HG02840 (cell line): ENCODE data around the gene ATF7.
"Not testable (repeated sequence)": the region's sequence is repeated elsewhere in the genome, so short reads cannot be mapped to it uniquely, and the experiment has no call there.

ENCODE experiments used
- ATAC-seq: cut with Tn5 transposase; IDR thresholded peaks from one replicate; pipeline ENCODE4 v1.9.1; 2021; ENCODE audit warnings: mild to moderate bottlenecking, moderate library complexity, moderate number of reproducible peaks; ENCODE audit not compliant: unreplicated experiment, low FRiP score

The ATF7 gene

GRCh38 chr12:53568809-53569557 lies 57.2 kb downstream of the ATF7 start:
- ATAC-seq, result no peak

DNA sequence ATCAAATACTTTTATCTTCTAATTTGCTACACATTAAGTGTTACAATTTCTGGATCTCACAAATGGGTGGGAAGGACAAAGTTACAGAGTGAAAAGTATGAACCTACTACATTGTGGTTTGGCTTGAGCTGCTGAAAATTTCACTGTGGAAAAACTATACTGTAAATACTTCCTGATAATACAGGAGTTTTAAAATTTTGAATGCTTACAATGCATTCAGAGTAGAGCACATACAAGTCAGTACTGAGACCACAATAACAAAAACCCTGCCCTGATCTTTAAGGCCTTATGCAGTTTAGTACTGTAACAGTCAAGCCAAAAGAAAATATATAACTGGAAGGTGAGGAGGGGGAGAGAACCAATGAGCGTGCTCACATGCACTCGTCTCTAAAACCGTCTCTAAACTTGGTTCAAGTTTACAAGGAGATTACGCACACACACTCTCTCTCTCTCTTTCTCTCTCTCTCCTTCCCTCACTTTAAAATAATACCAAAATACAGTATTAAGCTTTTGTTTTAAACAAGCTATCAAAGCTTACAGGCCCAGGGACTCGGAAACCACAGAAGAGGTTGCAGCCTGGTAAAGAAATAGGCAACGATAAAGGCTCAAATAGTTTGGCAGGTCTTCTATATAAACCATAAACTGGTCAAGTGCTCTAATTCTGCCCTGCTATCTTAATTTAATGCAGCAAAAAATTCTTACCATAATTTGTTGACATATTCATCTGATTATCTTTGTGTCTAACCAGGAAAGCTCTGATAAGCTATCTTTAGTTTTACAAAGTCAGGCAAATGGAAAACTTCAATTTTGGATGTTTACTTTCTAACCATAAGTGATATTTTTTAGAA lies 58.0 kb downstream of the ATF7 start:
- no peak for ATAC-seq

DNA sequence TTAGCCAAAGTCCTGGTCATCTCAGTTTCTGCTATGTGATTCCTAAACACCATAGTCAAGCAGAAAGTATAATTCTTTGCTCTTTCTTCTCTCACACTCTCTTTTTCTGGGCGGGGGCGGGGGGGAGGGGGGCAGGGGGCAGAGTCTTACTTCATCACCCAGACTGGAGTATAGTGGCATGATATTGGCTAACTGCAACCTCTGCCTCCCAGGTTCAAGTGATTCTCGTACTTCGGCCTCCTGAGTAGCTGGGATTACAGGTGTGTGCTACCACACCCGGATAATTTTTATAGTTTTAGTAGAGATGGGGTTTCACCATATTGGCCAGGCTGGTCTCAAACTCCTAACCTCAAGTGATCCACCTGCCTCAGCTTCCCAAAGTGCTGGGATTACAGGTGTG lies 60.8 kb downstream of the ATF7 start:
- not testable (repeated sequence) for ATAC-seq

DNA sequence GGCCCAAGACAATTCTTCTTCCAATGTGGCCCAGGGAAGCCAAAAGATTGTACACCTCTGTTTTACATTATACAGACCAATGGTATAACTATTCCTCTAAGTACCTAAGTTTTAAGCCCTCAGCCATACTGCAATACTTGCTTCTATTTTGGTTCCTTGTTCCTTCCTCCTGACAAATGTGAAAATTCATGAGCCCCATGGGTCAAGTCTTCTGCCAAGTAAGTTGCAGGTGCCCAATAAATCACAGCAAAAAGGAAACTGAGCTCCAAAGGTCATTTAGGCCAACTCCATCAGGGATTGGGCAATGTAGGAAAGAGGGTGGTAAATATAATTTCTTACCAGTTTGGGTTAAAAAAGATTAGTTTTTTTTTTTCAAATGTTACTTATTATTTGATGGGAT lies 61.2 kb downstream of the ATF7 start:
- ATAC-seq, result no peak

GRCh38 chr12:53564278-53564677 lies 61.9 kb downstream of the ATF7 start:
- ATAC-seq, result no peak

- no peak for ATAC-seq
Observed at GRCh38 chr12:53563452-53564028, 62.6 kb downstream of the ATF7 start.

DNA sequence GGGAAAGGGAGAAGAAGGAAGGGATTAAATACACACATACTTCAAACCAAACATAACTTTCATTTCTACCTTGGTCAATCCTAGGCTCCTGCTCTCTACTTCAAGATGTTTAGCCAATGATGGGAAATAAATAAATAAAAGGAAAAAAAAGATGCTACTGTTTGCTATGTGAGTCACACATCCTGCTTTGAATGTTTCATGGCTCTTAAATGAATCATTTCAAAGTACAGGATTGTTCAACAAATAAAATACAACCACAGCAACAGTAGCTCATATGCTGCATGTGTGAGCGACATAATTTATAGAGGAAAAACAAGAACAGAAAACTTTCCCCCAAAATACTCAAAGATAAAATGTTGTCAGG lies 64.6 kb downstream of the ATF7 start:
- no peak for ATAC-seq

DNA sequence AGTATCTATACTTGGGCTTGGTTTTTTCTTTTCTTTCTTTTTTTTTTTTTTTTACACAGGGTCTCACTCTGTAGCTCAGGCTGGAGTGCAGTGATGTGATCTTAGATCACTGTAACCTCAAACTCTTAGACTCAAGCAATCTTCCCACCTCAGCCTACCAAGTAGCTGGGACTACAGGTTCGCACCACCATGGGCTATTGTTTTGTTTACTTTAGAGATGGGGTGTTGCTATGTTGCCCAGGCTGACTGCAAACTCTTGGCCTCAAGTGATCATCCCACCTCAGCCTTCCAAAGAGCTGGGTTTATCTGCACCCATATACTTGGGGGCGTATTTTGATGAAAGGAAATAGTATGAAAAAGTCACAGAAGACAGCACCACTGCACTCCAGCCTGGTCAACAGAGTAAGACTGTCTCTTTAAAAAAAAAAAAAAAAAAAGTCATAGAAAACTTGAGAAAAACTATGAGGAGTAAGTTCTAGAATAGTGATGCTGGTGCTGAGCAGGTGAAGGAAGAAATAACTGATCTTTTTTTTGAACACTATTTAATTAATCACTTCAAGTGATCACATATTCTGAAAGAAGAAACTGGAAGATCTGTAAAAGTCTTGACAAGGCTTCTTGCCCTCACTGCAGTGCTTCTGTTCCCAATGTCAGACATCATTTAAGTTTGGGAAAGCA lies 65.1 kb downstream of the ATF7 start:
- no peak for ATAC-seq

GRCh38 chr12:53560351-53560750 lies 65.8 kb downstream of the ATF7 start:
- ATAC-seq, result no peak

DNA sequence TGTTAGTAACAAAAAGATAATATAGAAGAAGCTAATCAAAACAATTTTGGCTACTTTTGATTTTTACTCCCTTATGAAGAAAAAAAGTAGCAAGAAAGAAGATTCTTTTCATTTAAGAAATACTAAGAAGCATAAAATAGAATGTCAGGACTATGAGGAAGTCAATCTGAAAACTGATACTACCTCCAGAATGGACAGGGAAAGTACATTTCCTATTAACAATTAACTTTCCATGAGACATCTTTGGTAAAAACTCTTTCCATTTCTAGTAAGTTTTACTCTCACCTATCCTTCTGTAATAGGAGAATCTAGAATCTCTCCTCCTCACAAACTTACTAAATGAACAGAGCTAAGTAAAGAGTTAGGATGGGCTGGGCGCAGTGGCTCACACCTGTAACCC lies 67.6 kb downstream of the ATF7 start:
- ATAC-seq, result no peak

GRCh38 chr12:53552361-53553327 lies 73.5 kb downstream of the ATF7 start:
- ATAC-seq, result no peak

- ATAC-seq, result no peak
Observed at GRCh38 chr12:53551889-53552291, 74.3 kb downstream of the ATF7 start.

DNA sequence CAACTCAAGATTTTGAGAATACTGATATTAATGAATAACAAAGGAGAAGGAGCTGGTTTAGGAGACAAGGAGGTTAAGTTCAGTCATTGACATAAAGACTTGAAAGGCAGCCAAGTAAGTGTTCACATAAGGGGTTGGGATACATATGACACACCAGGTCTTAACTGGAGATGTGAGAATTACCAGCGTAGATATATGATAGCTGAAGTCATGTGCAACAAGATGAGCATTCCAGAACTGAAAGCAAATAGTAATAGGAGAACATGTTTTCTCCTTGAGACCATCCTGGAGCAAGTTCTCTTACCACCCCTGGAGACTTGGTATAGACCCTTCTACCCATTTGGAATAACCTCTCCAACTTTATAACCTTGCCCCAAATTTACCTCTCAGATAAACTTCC lies 75.6 kb downstream of the ATF7 start:
- ATAC-seq, result no peak

- ATAC-seq, result not testable (repeated sequence)
Observed at GRCh38 chr12:53550131-53550530, 76.1 kb downstream of the ATF7 start.

DNA sequence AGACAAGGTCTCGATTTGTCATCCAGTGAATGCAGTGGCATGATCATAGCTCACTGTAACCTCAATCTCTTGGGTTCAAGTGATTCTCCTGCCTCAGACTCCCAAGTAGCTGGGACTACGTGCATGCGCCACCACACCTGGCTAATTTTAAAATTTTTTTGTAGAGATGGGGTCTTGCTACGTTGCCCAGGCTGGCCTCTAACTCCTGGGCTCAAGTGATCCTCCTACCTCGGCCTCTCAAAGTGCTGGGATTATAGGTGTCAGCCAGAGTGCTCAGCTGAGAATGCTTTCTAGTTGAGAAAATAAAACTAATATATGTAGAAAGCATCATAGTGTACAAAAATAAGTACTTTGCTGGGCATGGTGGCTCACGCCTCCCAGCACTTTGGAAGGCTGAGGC lies 77.8 kb downstream of the ATF7 start:
- ATAC-seq, result not testable (repeated sequence)

GRCh38 chr12:53543539-53543938 lies 82.6 kb downstream of the ATF7 start:
- no peak for ATAC-seq

- no peak for ATAC-seq
Observed at GRCh38 chr12:53539526-53539925, 86.7 kb downstream of the ATF7 start.

- ATAC-seq, result no peak
Observed at GRCh38 chr12:53538209-53538689, 87.9 kb downstream of the ATF7 start.

- ATAC-seq, result no peak
Observed at GRCh38 chr12:53536962-53537361, 89.2 kb downstream of the ATF7 start.

- ATAC-seq, result no peak
Observed at GRCh38 chr12:53533471-53533870, 92.7 kb downstream of the ATF7 start.
